Left renal pelvis (tissue), 4 donors: ENCODE measurements around the gene UHRF1. TPM values are rescaled to one million over a fixed set of nuclear protein-coding genes. Genes with fewer than 3 reads are reported as not detected.
"Not testable (repeated sequence)": the region's sequence is repeated elsewhere in the genome, so short reads cannot be mapped to it uniquely, and the experiment has no call there.

ENCODE experiments used
- DNase-seq, 4 donors: peaks; one replicate each; pipeline ENCODE4 v3.0.0-alpha.2; 2013; ENCODE audit warnings: low read depth in 4 of 4, low spot score in 3 of 4
- polyA plus RNA-seq, 4 donors: library from polyadenylated mRNA; unstranded; fragments of 120-200 nt; gene quantifications; one replicate each; pipeline ENCODE4 v1.2.1, GENCODE V29; 2013; ENCODE audit not compliant: insufficient read length in 4 of 4

The UHRF1 gene
- 10 to 100 TPM; 19.0 to 38.3 (median 31.8) TPM for polyA plus RNA-seq

DNA sequence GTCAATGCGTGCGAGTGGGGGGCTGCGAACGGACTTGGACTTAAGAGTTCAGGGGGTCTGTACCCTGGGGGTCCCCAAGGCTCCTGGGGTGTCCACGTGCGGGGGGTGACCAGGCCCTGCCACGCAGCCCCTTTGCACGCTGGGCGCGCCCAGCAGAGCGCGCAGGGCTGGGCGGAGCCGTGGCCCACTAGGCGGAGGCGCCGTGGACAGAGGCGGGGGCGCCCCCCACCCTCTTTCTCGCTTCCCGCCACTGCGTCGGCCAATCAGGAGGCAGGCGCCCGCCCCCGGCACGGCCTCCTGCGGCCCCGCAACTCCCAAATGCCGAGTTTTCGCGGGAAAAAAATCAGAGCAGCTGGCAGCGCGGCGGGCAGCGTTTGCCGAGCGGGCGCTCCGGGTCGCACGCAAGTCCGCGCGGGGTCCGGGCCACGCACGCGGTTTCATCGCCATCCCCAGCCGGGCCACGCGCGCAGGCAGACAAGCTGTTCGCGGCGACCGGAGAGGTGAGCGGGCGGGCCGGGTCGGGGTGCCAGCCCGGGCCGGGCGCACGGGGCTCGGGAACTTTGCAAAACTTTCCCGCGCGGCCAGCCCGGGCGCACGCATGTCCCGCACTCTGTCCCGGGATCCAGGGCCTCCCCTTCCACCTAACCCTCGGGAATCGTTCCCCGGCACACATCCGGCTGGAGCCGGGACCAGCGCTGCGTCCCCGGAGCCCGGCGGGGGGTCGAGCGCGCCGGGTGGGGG lies at the start of gene UHRF1:
Gene UHRF1, plus strand, starts transcription at position 346 of the 741 bp plus-strand sequence. CDS start 1,385 bp downstream, outside the sequence.
- DNase-seq: no peak

DNA sequence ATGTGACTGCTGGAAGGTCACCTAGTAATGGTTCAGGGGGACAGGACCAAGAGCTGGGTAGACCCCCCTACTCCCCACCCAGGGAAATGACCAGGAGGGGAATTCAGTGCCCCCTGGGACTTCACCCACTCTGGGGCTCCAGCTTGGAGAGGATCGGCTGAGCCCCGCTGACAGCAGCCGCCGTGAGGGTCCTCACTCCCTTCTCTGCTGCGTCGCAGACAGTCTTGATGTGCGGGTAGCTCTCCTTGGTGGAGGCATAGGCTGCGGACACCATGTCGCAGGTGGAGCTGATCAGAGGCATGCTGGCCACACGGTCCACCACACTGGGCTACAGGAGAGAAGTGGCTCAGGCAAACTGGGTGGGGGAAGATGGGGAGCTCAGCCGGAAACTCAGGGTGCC lies 49.6 kb upstream of the UHRF1 start:
- no peak for DNase-seq

DNA sequence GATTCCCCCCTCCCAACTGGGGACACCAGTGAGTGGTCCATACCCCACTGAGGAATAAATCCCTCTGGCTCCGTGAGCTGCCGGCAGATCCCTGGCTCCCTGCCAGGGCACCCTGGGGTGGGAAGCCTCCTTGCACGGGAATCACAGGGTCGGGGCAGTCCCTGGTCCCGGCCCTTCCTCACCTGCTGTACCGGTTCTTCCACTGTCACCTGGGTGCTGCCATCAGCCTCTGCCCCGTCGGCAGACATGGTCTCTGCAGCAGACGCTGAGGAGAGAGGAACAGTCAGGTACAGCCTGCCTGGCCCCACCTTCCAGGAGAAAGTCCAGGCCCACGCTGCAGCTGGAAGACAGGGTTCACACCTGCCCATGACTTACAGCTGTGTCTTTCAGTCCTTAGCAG lies 48.2 kb upstream of the UHRF1 start:
- no peak for DNase-seq

DNA sequence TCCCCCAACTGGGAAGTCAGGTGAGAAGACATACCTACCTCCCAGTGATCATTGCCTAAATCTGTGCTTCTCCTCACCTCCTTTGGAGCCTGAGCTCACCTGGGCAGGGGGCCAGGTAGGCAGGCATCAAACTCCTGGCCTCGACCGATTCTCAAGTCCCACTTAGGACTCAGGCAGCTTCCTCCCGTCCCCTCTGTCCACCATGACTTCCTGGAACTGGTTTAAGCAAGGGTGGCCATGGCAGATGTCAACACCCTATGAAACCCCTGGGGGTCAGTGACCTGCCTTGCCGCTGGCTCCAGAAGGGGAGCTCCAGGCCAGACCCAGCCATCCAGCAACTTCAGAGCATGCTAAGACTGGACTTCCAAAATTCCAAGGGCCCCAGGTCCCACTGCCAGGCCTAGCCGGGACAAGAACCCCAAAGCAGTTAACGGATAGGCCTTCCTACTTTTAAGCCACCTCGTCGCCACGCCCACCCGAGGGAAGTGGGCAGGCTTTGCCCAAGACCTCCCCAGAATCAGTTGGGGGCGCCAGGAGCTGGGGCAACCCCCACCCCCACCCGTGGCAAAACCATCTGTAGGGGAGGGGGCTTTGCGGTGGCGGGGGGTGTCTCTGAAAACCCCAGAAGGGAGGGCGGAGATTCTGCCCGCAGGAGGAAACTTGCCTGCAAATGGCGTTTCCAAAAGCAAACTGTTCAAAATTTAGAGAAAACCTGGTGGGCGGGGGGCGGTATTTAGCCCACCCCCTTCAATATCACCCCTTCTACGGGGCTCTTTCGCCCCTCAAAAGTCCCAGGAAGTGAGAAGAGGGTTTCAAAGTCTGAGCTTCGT lies 42.5 kb upstream of the UHRF1 start:
- DNase-seq: no peak

DNA sequence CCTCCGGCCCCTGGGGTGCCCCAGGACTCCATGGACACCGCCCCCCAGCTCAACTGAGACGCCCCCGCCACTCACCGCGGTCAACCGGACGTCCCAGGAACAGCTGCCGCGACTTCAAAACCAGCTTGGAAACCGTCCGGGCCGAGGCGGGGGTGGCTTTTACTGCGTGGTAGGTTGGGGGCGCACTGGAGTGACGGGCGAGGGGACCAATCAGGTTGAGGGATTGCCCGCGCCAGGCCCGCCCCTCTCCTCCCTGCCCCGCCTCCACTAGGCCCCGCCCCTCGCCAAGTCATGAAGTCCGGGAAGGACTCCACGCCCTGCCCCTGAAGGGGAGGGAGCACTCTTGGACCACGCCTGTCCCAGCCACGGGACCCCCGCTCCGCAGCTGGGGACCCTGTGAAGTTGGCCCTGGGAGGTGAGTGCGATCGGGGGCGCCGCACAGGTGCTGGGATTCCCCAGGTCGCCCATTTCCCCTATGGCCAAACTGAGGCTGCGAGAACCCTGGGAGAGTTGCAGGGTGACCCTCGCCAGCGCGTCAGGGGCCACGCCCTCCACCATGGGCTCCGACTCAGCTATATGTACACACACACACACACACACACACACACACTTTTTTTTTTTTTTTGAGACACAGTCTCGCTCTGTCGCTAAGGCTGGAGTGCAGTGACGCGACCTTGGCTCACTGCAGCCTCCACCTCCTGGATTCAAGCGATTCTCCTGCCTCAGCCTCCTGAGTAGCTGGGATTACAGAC lies 41.6 kb upstream of the UHRF1 start, which contains the start of gene PLIN3:
Gene PLIN3, minus strand, starts transcription at position 134 of the 752 bp plus-strand sequence. CDS start 6,273 bp downstream, outside the sequence.
- peak; percentile 73 to 85 (median 84) for DNase-seq

DNA sequence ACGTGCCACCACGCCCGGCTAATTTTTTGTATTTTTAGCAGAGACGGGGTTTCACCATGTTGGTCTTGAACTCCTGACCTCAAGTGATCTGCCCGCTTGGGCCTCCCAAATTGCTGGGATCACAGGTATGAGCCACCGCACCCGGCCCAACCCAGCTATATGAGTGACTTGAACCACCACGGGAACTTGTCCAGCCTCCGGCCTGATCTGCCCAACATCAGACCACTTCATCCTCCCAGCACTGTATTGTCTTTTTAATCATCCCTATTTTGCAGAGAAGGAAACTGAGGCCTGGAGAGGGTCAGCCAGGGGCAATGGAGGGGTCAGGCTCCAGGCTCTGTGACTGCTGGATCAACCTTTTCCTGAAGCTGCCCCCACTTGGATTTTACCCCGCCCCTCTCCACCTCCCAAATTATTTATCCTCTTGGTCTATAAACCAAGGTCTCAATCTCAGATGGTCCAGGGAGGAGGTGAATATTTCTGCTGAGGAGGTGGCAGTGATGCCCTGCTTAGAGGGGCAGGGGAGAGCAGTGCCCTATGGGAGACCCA lies 40.9 kb upstream of the UHRF1 start:
- no peak for DNase-seq

DNA sequence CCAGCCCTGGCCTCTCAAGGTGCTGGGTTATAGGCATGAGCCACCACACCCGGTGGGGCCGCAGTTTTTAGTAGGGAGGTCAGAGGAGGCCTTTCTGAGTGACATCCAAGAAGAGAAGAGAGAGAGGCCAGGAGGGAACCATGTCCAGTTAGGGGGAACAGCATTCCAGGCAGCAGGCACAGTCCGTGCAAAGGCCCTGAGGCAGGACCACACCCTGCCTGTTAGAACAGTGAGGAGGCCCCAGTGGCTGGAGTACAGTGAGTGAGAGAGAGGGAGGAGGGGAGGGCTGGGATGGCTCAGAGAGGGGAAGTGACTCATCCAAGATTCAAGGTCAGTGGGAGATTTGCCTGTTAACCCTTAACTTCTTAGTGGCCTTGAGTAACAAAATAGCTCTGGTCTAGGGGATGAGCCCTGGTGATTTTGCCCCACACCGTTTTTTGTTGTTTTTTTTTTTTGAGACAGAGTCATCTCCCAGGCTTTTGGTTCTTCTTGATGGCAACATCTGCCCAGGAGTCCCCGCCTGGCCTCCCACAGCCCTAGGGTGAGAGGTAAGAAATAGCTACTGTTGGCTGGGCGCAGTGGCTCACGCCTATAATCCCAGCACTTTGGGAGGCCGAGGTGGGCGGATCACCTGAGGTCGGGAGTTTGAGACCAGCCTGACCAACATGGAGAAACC lies 39.1 kb upstream of the UHRF1 start:
- DNase-seq: no peak

DNA sequence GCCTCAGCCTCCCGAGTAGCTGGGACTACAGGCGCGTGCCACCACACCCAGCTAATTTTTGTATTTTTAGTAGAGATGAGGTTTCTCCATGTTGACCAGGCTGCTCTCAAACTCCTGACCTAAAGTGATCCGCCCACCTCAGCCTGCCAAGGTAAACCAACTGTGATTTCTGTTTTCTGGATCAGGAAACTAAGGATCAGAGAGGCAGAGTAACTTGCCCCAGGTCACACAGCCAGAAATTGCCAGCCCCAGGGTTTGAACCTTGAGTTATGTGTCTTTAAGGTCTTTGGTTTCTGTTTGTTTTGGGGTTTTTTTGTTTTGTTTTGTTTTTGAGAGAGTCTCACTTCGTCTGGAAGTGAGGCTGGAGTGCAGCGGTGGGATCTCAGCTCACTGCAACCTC lies 37.6 kb upstream of the UHRF1 start:
- no peak for DNase-seq

DNA sequence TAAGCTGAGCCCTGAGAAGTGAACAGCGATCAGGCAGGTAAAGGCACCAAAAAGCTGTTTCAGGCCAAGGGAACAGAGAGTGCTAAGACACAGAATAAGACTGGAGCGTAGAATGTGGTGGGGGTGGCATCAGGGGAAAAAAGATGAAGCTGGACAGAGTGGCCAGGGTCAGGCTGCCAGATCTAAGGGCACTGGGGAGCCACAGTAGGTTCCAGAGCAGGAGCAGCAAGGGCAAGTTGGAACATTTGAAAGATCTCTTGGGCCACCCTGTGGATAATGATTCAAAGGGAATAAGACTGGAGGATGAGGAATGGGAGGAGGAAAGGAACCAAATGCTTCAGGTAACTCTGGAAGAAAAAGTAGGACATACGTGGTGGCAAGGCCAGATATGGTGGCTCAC lies 35.4 kb upstream of the UHRF1 start:
- no peak for DNase-seq

DNA sequence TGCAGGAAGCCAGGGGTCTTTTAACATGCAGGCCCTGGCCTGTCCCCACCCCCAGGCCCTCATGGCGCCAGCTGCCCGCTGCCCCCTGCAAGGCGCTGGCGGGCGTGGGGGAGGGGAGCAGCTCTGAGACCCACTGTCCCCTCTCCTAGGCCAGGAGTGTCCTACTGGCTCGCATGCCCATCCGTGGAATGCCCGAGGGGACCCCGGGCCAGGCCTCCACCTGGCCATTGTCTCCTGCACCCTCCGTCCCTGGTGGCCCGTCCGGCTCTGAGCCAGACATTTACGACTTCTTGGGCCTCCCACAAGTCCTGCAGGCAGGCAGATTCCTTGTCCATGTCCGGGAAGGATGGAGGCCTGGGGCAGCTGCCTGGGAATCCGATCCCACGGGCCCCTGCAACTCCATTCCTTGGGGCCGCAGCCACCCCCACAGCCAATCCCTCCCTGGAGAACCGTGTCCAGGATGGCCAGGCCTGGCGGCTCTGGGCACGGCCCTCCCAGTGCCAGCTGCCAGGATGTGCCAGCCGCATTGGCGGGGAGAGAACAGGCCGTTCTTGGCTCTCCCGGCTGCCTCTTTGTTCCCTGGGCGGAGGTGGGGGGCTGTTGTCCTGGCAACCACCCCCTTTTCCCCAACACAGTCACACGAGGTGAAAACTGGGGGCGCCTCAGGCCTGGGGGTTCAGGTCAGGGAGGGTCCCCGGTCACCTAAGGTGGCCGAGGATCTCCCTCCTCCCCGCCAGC lies 31.4 kb upstream of the UHRF1 start:
- DNase-seq: no peak

DNA sequence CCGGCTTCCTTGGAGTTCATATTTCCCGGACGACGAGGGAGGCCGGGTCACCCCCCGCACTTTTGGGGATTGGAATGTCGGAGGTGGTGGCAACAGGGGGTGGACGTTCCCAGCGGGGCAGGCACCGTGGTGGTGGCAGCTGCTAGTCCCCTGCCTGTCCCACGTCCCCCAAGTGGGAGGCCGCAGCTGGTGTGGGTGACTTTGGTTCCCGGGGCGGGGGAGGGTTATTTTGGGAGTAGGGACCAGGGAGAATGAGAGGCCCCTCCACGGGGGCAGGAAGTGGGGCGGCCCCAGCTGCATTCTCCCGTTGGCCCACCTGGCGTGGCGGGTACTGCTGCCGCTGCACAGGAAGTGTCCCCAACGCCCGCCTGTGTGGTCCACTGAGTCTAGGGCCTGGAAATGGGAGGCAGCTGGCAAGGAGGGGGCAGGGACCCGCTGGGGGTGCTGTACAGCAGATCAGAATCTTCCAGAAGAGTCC lies 30.8 kb upstream of the UHRF1 start:
- DNase-seq: no peak

DNA sequence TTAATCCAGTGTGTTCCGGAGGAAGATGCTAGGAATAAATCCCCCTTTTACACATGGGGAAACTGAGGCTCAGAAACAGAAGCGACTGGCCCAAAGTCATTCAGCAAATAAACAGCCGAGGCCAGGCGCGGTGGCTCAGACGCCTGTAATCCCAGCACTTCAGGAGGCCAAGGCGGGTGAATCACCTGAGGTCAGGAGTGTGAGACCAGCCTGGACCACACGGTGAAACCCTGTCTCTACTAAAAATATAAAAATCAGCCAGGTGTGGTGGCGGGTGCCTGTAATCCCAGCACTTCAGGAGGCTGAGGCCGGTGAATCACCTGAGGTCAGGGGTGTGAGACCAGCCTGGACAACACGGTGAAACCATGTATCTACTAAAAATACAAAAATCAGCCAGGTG lies 30.3 kb upstream of the UHRF1 start:
- no peak for DNase-seq

DNA sequence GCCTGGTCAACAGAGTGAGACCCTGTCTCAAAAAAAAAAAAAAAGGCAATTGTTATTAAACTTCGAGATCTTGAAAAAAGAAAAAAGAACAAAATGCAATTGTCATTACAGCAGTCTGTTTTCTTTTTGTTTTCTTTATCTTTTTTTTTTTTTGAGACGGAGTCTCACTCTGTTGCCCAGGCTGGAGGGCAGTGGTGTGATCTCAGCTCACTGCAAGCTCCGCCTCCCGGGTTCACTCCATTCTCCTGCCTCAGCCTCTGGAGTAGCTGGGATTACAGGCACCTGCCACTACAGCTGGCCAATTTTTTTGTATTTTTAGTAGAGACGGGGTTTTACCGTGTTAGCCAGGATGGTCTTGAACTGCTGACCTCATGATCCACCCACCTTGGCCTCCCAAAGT lies 26.4 kb upstream of the UHRF1 start:
- not testable (repeated sequence) for DNase-seq

DNA sequence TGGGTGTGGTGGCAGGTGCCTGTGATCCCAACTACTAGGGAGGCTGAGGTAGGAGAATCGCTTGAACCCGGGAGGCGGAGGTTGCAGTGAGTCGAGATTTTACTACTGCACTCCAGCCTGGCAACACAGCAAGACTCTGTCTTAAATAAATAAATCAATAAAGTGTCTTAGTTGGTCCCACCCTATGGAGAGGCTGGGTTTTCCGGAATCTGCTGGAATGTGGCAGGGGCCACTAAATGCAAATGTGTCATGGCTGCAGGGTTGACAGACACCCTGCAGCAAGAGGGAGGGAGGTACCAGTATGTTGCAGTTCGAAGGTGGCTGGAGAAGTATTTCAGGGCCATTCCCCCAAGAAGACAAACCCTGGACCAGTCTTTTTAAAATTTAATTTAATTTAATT lies 24.3 kb upstream of the UHRF1 start:
- DNase-seq: not testable (repeated sequence)

DNA sequence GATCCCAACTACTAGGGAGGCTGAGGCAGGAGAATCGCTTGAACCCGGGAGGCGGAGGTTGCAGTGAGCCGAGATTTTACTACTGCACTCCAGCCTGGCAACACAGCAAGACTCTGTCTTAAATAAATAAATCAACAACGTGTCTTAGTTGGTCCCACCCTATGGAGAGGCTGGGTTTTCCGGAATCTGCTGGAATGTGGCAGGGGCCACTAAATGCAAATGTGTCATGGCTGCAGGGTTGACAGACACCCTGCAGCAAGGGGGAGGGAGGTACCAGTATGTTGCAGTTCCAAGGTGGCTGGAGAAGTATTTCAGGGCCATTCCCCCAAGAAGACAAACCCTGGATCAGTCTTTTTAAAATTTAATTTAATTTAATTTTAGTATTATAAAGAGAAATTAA lies 21.5 kb upstream of the UHRF1 start:
- not testable (repeated sequence) for DNase-seq

DNA sequence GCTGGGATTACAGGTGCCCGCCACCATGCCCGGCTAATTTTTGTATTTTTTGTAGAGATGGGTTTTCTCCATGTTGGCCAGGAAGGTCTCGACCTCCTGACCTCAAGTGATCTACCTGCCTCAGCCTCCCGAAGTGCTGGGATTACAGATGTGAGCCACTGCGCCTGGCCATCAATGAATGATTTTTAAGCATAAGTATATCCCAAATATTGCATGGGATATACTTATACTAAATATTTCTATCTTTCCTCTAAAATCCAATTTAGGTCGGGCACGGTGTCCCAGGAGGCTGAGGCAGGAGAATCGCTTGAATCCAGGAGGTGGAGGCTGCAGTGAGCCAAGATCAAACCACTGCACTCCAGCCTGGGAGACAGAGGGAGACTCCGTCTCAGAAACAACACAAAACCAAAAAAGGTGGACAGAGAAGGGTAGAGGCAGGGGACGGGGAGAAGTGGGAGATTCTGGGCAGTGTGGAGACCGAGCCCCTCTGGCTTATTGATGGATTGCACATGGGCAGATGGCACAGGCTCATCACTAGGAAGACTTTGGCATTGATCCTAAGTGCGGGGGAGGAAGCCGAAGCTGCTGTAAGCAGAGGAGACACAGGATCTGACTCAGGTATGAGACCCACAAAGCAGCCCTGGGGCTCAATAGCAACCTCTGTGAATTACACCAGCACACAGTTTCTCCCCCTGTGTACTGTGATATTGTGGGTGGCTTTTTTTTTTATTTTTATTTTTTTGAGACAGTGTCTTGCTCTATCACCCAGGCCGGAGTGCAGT lies 20.1 kb upstream of the UHRF1 start:
- no peak for DNase-seq

DNA sequence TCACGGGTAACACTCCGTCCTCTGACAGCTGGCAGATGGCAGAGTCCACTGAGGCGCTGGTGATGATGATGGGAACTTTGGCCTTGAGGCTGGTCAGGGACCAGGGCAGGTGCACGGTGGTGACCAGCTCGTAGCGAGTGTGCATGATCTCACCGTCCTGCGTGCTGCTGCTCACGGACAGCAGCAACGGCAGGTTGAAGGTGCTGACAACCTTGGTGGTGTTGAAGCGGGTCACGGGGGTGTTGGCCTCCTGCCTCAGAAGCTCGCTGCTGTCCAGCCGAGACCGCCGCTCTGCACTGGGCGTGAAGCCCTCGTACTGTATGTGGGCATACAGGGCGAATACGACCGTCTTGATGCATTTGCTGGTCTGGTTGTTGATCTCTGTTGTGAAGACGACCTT lies 18.2 kb upstream of the UHRF1 start:
- DNase-seq: no peak

DNA sequence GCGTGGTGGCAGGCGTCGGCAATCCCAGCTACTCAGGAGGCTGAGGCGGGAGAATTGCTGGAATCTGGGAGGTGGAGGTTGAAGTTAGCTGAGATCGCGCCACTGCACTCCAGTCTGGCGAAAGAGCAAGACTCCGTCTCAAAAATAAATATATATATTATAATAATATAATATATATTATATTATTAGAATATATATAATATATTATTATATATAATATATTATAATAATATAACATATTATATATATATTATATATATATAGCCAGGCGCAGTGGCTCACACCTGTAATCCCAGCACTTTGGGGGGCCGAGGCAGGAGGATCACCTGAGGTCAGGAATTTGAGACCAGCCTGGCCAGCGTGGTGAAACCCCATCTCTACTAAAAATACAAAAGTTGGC lies 16.3 kb upstream of the UHRF1 start:
- not testable (repeated sequence) for DNase-seq

DNA sequence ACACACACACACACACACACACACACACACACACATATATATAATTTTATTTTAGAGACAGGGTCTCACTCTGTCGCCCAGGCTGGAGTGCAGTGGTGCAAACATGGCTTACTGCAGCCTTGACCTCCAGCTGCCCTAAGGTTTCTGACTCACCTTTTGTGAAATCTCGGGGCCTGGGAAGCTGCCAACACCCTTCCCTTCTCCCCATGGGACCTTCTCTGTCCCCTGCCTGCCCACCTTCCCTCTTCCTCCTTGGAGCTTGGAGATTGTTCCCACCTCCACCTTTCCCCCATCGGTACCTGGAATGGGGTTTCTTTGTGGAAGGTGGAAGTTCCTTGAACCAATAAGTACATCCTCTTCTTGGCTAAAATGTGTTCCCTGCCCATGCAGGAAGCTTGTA lies 12.9 kb upstream of the UHRF1 start:
- no peak for DNase-seq
